ENCODE measurements around the gene ARL4A.

DNA sequence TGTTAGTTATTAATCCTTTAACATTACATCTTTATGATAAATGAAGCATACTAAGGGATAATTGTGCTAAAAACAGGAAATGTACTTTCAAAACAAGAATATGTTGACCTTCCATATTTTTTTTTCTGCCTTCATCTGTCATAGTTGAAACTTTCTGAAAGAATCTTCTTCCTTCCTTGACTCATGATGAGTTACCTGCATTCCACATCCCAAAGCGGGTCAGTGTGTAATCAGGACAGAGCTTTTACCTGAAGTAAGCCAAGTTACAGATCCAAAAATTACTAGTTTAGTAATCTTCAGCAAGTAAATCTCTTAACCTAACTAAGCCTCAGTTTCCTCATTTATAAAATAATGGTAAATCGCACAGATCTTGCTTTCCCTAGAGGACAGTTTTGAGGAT lies 13.4 kb upstream of the ARL4A start:
- TF ChIP-seq POLR2AphosphoS5 (IDR thresholded peaks at IDR 0.05; ENCODE audit: insufficient read depth, low read depth, low read length) (no peak), CTCF (IDR thresholded peaks at IDR 0.05; ENCODE audit: extremely low read depth in 1 of 2, insufficient read depth in 1 of 2, low read depth in 1 of 2, low read length in 2 of 2) (no peak)
